Measurements from ENCODE around the gene TBC1D16. TPM values are rescaled to one million over a fixed set of nuclear protein-coding genes. Genes with fewer than 3 reads are reported as not detected.

Gene TBC1D16
- total and polyA plus RNA-seq, 2 donors (not counting 1 experiment from before 2014, with no cell fraction given): 8.3 to 30.4 TPM

GRCh38 chr17:80055597-80055996, 19.9 kb upstream of the TBC1D16 start:
- Histone ChIP-seq H3K36me3 (ENCODE audit: control insufficient read depth, insufficient read depth, low read length) (no peaks in the 10 kb centered on the region), H3K27me3 (ENCODE audit: control insufficient read depth, insufficient read depth, low read length) (no peaks in the 10 kb centered on the region), H3K27ac (ENCODE audit: insufficient read depth, low read length) (no peak overlapping the region), H3K79me2 (ENCODE audit: control insufficient read depth, insufficient read depth, low read length) (no peaks in the 10 kb centered on the region), H3K9ac (ENCODE audit: insufficient read depth, low read length) (no peak overlapping the region), H3K4me3 (replicated peaks in 1 of 4; ENCODE audit: control extremely low read depth in 1 of 4, insufficient read depth in 1 of 4, low read depth in 3 of 4, low read length in 4 of 4) (no peak overlapping the region), H3K4me1 (ENCODE audit: control insufficient read depth, extremely low read depth, insufficient read depth, low read length) (no peaks in the 10 kb centered on the region), H3K4me2 (ENCODE audit: extremely low read depth, insufficient read depth, low read length) (no peak overlapping the region), H2AFZ (ENCODE audit: low read length) (no peak overlapping the region), H3K9me3 (ENCODE audit: control insufficient read depth, insufficient read depth, low read depth, low read length) (no peaks in the 10 kb centered on the region), H4K20me1 (ENCODE audit: control insufficient read depth, extremely low read depth, insufficient read depth, low read length) (no peaks in the 10 kb centered on the region)
- DNase-seq (ENCODE audit: low read depth in 2 of 2): no peak
- TF ChIP-seq CTCF (conservative IDR thresholded peaks at IDR 0.05 in 1 of 2, IDR thresholded peaks at IDR 0.05 in 1 of 2; ENCODE audit: low read depth in 1 of 2, low read length in 2 of 2): no peak
- no peak for TF ChIP-seq EZH2 (IDR thresholded peaks at IDR 0.05; ENCODE audit: low read length, missing control alignments)

DNA sequence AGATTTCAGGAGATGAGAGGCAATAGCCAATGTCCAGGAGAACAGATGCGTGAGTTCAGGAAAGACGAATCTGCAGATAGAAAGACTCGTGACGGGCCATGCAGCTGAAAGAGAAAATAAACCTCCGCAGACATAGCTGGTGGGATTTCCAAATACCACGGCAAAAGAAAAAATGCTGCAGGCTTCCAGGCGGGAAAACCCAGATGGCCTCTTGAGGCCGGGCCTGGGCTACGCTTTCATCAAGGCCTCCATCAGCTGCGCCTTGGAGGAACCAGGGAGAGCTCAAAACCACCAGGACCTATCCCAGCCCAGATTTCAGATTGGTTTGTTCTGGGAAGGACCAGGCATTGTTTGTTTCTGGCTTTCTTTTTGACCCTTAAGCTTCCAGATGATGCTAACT, 17.4 kb upstream of the TBC1D16 start:
- Histone ChIP-seq H3K36me3 (ENCODE audit: control insufficient read depth, insufficient read depth, low read length) (no peaks in the 10 kb centered on the region), H3K4me2 (ENCODE audit: extremely low read depth, insufficient read depth, low read length) (no peak overlapping the region), H3K9ac (ENCODE audit: insufficient read depth, low read length) (no peak overlapping the region), H3K27ac (ENCODE audit: insufficient read depth, low read length) (no peak overlapping the region), H3K27me3 (ENCODE audit: control insufficient read depth, insufficient read depth, low read length) (no peaks in the 10 kb centered on the region), H3K79me2 (ENCODE audit: control insufficient read depth, insufficient read depth, low read length) (no peaks in the 10 kb centered on the region), H2AFZ (ENCODE audit: low read length) (no peak overlapping the region), H3K4me1 (ENCODE audit: control insufficient read depth, extremely low read depth, insufficient read depth, low read length) (no peaks in the 10 kb centered on the region), H3K9me3 (ENCODE audit: control insufficient read depth, insufficient read depth, low read depth, low read length) (no peaks in the 10 kb centered on the region), H3K4me3 (replicated peaks in 1 of 4; ENCODE audit: control extremely low read depth in 1 of 4, insufficient read depth in 1 of 4, low read depth in 3 of 4, low read length in 4 of 4) (no peak overlapping the region), H4K20me1 (ENCODE audit: control insufficient read depth, extremely low read depth, insufficient read depth, low read length) (no peaks in the 10 kb centered on the region)
- no peak for DNase-seq (ENCODE audit: low read depth in 2 of 2)
- no peak for TF ChIP-seq EZH2 (IDR thresholded peaks at IDR 0.05; ENCODE audit: low read length, missing control alignments)
- no peak for TF ChIP-seq CTCF (conservative IDR thresholded peaks at IDR 0.05 in 1 of 2, IDR thresholded peaks at IDR 0.05 in 1 of 2; ENCODE audit: low read depth in 1 of 2, low read length in 2 of 2)

DNA sequence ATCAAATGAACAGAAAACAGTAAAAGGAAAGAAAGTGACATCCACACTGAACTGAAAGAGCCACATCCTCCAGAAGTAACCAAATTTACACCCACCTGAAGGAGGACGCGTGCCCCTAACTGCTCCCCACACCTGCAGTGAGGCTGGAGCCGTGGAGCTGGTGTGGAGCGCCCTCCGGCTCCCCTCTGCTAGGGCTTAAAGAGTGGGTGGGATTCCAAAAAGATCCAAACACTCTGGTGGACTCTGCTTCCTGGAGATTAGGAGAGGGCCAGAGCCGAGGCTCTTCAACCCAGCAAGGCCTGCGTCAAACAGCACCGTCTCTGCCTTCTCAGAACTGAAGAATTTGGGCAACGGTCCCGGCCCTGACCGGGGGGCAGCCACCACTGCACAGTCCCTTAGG, 16.0 kb upstream of the TBC1D16 start:
- H3K79me2 ChIP-seq (ENCODE audit: control insufficient read depth, insufficient read depth, low read length): no peaks in the 10 kb centered on the region
- no peaks in the 10 kb centered on the region for H3K4me1 ChIP-seq (ENCODE audit: control insufficient read depth, extremely low read depth, insufficient read depth, low read length)
- no peak overlapping the region for H2AFZ ChIP-seq (ENCODE audit: low read length)
- no peak overlapping the region for H3K4me2 ChIP-seq (ENCODE audit: extremely low read depth, insufficient read depth, low read length)
- H4K20me1 ChIP-seq (ENCODE audit: control insufficient read depth, extremely low read depth, insufficient read depth, low read length): no peaks in the 10 kb centered on the region
- DNase-seq (ENCODE audit: low read depth in 2 of 2): no peak
- TF ChIP-seq CTCF (conservative IDR thresholded peaks at IDR 0.05 in 1 of 2, IDR thresholded peaks at IDR 0.05 in 1 of 2; ENCODE audit: low read depth in 1 of 2, low read length in 2 of 2): no peak
- TF ChIP-seq EZH2 (IDR thresholded peaks at IDR 0.05; ENCODE audit: low read length, missing control alignments): no peak
- H3K9me3 ChIP-seq (ENCODE audit: control insufficient read depth, insufficient read depth, low read depth, low read length): no peaks in the 10 kb centered on the region
- H3K27me3 ChIP-seq (ENCODE audit: control insufficient read depth, insufficient read depth, low read length): no peaks in the 10 kb centered on the region
- H3K9ac ChIP-seq (ENCODE audit: insufficient read depth, low read length): no peak overlapping the region
- no peak overlapping the region for H3K4me3 ChIP-seq (replicated peaks in 1 of 4; ENCODE audit: control extremely low read depth in 1 of 4, insufficient read depth in 1 of 4, low read depth in 3 of 4, low read length in 4 of 4)
- no peak overlapping the region for H3K27ac ChIP-seq (ENCODE audit: insufficient read depth, low read length)
- H3K36me3 ChIP-seq (ENCODE audit: control insufficient read depth, insufficient read depth, low read length): no peaks in the 10 kb centered on the region
